Stimulated activated CD4-positive, alpha-beta T cell treated with anti-CD3 and anti-CD28 coated beads, Interleukin-15, amount 100 ng/mL, for 48 hours (primary cell): ENCODE data around the gene RASA1.
"Not testable (repeated sequence)": the region's sequence is repeated elsewhere in the genome, so short reads cannot be mapped to it uniquely, and the experiment has no call there.

Source experiments
- DNase-seq, 2 donors: peaks; one replicate each; pipeline ENCODE4 v3.0.0-alpha.2; 2020; ENCODE audit warnings: low read depth in 2 of 2

The RASA1 gene

GRCh38 chr5:87267574-87268125 lies at the start of gene RASA1:
RASA1 (plus strand) TSS chr5:87267883; CDS start chr5:87268452, 569 bp downstream.
- peak; percentile 81 to 83 for DNase-seq

- DNase-seq: no peak
Observed at GRCh38 chr5:87229780-87230179, 37.9 kb upstream of the RASA1 start.

- DNase-seq: no peak
Observed at GRCh38 chr5:87231037-87231808, 36.5 kb upstream of the RASA1 start.

- no peak for DNase-seq
Observed at GRCh38 chr5:87233143-87233542, 34.5 kb upstream of the RASA1 start.

GRCh38 chr5:87241555-87241954 lies 26.1 kb upstream of the RASA1 start:
- no peak for DNase-seq

GRCh38 chr5:87242242-87242641 lies 25.4 kb upstream of the RASA1 start:
- DNase-seq: no peak

GRCh38 chr5:87243161-87243844 lies 24.4 kb upstream of the RASA1 start:
- no peak for DNase-seq

- DNase-seq: no peak
Observed at GRCh38 chr5:87245451-87245850, 22.2 kb upstream of the RASA1 start.

GRCh38 chr5:87246061-87246460 lies 21.6 kb upstream of the RASA1 start:
- DNase-seq: no peak

- DNase-seq: no peak
Observed at GRCh38 chr5:87252283-87252605, 15.4 kb upstream of the RASA1 start.

- DNase-seq: no peak
Observed at GRCh38 chr5:87254035-87254434, 13.6 kb upstream of the RASA1 start.

GRCh38 chr5:87258507-87258906 lies 9.2 kb upstream of the RASA1 start:
- no peak for DNase-seq

- no peak for DNase-seq
Observed at GRCh38 chr5:87260604-87261192, 7.0 kb upstream of the RASA1 start.

- no peak for DNase-seq
Observed at GRCh38 chr5:87263498-87263897, 4.2 kb upstream of the RASA1 start.

- DNase-seq: no peak
Observed at GRCh38 chr5:87266914-87267573, 639 bp upstream of the RASA1 start.

GRCh38 chr5:87268126-87268969 lies 665 bp downstream of the RASA1 start:
- peak; percentile 52 to 57 for DNase-seq

- no peak for DNase-seq
Observed at GRCh38 chr5:87268970-87269377, 1.3 kb downstream of the RASA1 start.

GRCh38 chr5:87270888-87271287 lies 3.2 kb downstream of the RASA1 start:
- not testable (repeated sequence) for DNase-seq

GRCh38 chr5:87276655-87277054 lies 9.0 kb downstream of the RASA1 start:
- DNase-seq: no peak

GRCh38 chr5:87277279-87277835 lies 9.7 kb downstream of the RASA1 start:
- no peak for DNase-seq

GRCh38 chr5:87278590-87279100 lies 11.0 kb downstream of the RASA1 start:
- no peak for DNase-seq
